Spinal cord (tissue), 10 donors: Measurements from ENCODE around the gene PAN3. TPM values are rescaled to one million over a fixed set of nuclear protein-coding genes. Genes with fewer than 3 reads are reported as not detected.

ENCODE experiments used
- DNase-seq, 6 donors: peaks; one replicate each; pipeline versions ENCODE4 v3.0.0 to v3.0.0-alpha.2; 2013 to 2015; ENCODE audit warnings: low spot score in 6 of 6, low read depth in 4 of 6
- H3K27ac ChIP-seq: one replicate; pipeline ENCODE4 v1.5.1; 2013; ENCODE audit warnings: low read depth, low read length, control low read depth
- H3K27me3 ChIP-seq: one replicate; pipeline ENCODE4 v1.6.1; 2013; ENCODE audit warnings: low read length; ENCODE audit not compliant: control insufficient read depth, insufficient read depth
- H3K36me3 ChIP-seq: one replicate; pipeline ENCODE4 v1.6.1; 2013; ENCODE audit warnings: low read length; ENCODE audit not compliant: control insufficient read depth, insufficient read depth
- H3K4me1 ChIP-seq: one replicate; pipeline ENCODE4 v1.6.1; 2013; ENCODE audit warnings: low read length; ENCODE audit not compliant: control insufficient read depth, insufficient read depth
- H3K4me3 ChIP-seq: one replicate; pipeline ENCODE4 v1.5.1; 2013; ENCODE audit warnings: low read depth, low read length, control low read depth
- H3K9me3 ChIP-seq: one replicate; pipeline ENCODE4 v1.6.1; 2013; ENCODE audit warnings: low read length; ENCODE audit not compliant: control insufficient read depth, insufficient read depth
- WGBS: methylation state at CpG from one replicate; pipeline ENCODE4 v1.1.5; 2013; ENCODE audit warnings: missing lambda C conversion rate; ENCODE audit not compliant: insufficient coverage; 5-methylcytosine and 5-hydroxymethylcytosine counted together
- polyA plus RNA-seq, 2 donors: library from polyadenylated mRNA; unstranded; fragments of 120-200 nt; gene quantifications; one replicate each; pipeline ENCODE4 v1.2.1, GENCODE V29; 2013; ENCODE audit not compliant: insufficient read length in 2 of 2
- total RNA-seq, 2 donors: library from RNA; depleted of rRNA in 1 of 2; stranded (reverse); fragments of 120-200 nt in 1 of 2; fragments of >200 nt in 1 of 2; gene quantifications; one replicate each; pipeline versions ENCODE4 v1.2.3 to v1.2.4, GENCODE V29; 2013 to 2014
- donor health status: healthy.

PAN3 gene
- total and polyA plus RNA-seq, 4 donors = 28.8 to 42.3 (median 30.6) TPM

- H3K27ac ChIP-seq = no peak overlapping the region
- H3K4me3 ChIP-seq = no peak overlapping the region
- H3K4me1 ChIP-seq = no peaks in the 10 kb centered on the region
- WGBS = no CpG with 5 or more reads among the region's 4 CpGs
- no peaks in the 10 kb centered on the region for H3K36me3 ChIP-seq
- no peak for DNase-seq
- H3K27me3 ChIP-seq = no peaks in the 10 kb centered on the region
- no peaks in the 10 kb centered on the region for H3K9me3 ChIP-seq
Observed at GRCh38 chr13:28163587-28163986, 25.2 kb downstream of the PAN3 start.

GRCh38 chr13:28166257-28166656 lies 27.9 kb downstream of the PAN3 start:
- Histone ChIP-seq H3K9me3 (no peaks in the 10 kb centered on the region), H3K27me3 (no peaks in the 10 kb centered on the region), H3K27ac (no peak overlapping the region), H3K36me3 (no peaks in the 10 kb centered on the region), H3K4me3 (no peak overlapping the region), H3K4me1 (no peaks in the 10 kb centered on the region)
- DNase-seq = no peak
- 100% methylated on average over 1 of the region's 1 CpG for WGBS

- Histone ChIP-seq H3K36me3 (no peaks in the 10 kb centered on the region), H3K9me3 (no peaks in the 10 kb centered on the region), H3K4me3 (no peak overlapping the region), H3K27ac (no peak overlapping the region), H3K4me1 (no peaks in the 10 kb centered on the region), H3K27me3 (no peaks in the 10 kb centered on the region)
- no peak for DNase-seq
- WGBS = 94% methylated on average over 2 of the region's 5 CpGs
Observed at GRCh38 chr13:28171266-28171665, 32.9 kb downstream of the PAN3 start.

- H3K36me3 ChIP-seq = no peaks in the 10 kb centered on the region
- 80% methylated on average over 1 of the region's 2 CpGs for WGBS
- no peak for DNase-seq
- H3K4me3 ChIP-seq = no peak overlapping the region
- no peaks in the 10 kb centered on the region for H3K27me3 ChIP-seq
- no peaks in the 10 kb centered on the region for H3K4me1 ChIP-seq
- no peak overlapping the region for H3K27ac ChIP-seq
- H3K9me3 ChIP-seq = no peaks in the 10 kb centered on the region
Observed at GRCh38 chr13:28172947-28173346, 34.6 kb downstream of the PAN3 start.

- Histone ChIP-seq H3K27me3 (no peaks in the 10 kb centered on the region), H3K4me1 (no peaks in the 10 kb centered on the region), H3K4me3 (no peak overlapping the region), H3K36me3 (no peaks in the 10 kb centered on the region), H3K9me3 (no peaks in the 10 kb centered on the region), H3K27ac (no peak overlapping the region)
- no peak for DNase-seq
Observed at GRCh38 chr13:28173793-28174192, 35.4 kb downstream of the PAN3 start.

GRCh38 chr13:28177327-28177726 lies 39.0 kb downstream of the PAN3 start:
- H3K9me3 ChIP-seq = no peaks in the 10 kb centered on the region
- no peak overlapping the region for H3K4me3 ChIP-seq
- no peak for DNase-seq
- no peak overlapping the region for H3K27ac ChIP-seq
- H3K36me3 ChIP-seq = no peaks in the 10 kb centered on the region
- H3K4me1 ChIP-seq = no peaks in the 10 kb centered on the region
- no peaks in the 10 kb centered on the region for H3K27me3 ChIP-seq

- no peaks in the 10 kb centered on the region for H3K36me3 ChIP-seq
- H3K27me3 ChIP-seq = no peaks in the 10 kb centered on the region
- H3K4me1 ChIP-seq = no peaks in the 10 kb centered on the region
- no peak overlapping the region for H3K27ac ChIP-seq
- no peaks in the 10 kb centered on the region for H3K9me3 ChIP-seq
- WGBS = 100% methylated on average over 1 of the region's 1 CpG
- H3K4me3 ChIP-seq = no peak overlapping the region
- DNase-seq = no peak
Observed at GRCh38 chr13:28177877-28178276, 39.5 kb downstream of the PAN3 start.

GRCh38 chr13:28179974-28180373 lies 41.6 kb downstream of the PAN3 start:
- Histone ChIP-seq H3K27me3 (no peaks in the 10 kb centered on the region), H3K27ac (no peak overlapping the region), H3K4me1 (no peaks in the 10 kb centered on the region), H3K36me3 (no peaks in the 10 kb centered on the region), H3K9me3 (no peaks in the 10 kb centered on the region), H3K4me3 (no peak overlapping the region)
- no peak for DNase-seq

- WGBS = no CpG with 5 or more reads among the region's 2 CpGs
- Histone ChIP-seq H3K27me3 (no peaks in the 10 kb centered on the region), H3K9me3 (no peaks in the 10 kb centered on the region), H3K36me3 (no peaks in the 10 kb centered on the region), H3K4me3 (no peak overlapping the region), H3K4me1 (no peaks in the 10 kb centered on the region), H3K27ac (no peak overlapping the region)
- DNase-seq = no peak
Observed at GRCh38 chr13:28181413-28181812, 43.1 kb downstream of the PAN3 start.

GRCh38 chr13:28185256-28185655 lies 46.9 kb downstream of the PAN3 start:
- no peak overlapping the region for H3K27ac ChIP-seq
- H3K4me3 ChIP-seq = no peak overlapping the region
- H3K27me3 ChIP-seq = no peaks in the 10 kb centered on the region
- peaks cover 3% of the 10 kb centered on the region for H3K36me3 ChIP-seq
- peak in 1 of 6 donors; percentile 4 for DNase-seq
- H3K9me3 ChIP-seq = no peaks in the 10 kb centered on the region
- WGBS = no CpG with 5 or more reads among the region's 2 CpGs
- no peaks in the 10 kb centered on the region for H3K4me1 ChIP-seq

GRCh38 chr13:28199089-28199488 lies 60.7 kb downstream of the PAN3 start:
- no peak overlapping the region for H3K4me3 ChIP-seq
- peaks cover 8% of the 10 kb centered on the region for H3K36me3 ChIP-seq
- no peak overlapping the region for H3K27ac ChIP-seq
- DNase-seq = no peak
- no peaks in the 10 kb centered on the region for H3K9me3 ChIP-seq
- no peaks in the 10 kb centered on the region for H3K27me3 ChIP-seq
- no CpG with 5 or more reads among the region's 3 CpGs for WGBS
- no peaks in the 10 kb centered on the region for H3K4me1 ChIP-seq
